RWPE1 (cell line): Measurements from ENCODE around the gene VEGFA.

ENCODE experiments used
- CTCF ChIA-PET: fragments of 350-600 bp; sonication (Branson Sonifier 250); formaldehyde crosslinking; extraction: SDS; loops from one replicate; lab custom pipeline; 2021; lab: Yijun Ruan, JAX
- POLR2A ChIA-PET: fragments of 400-600 bp; formaldehyde crosslinking; extraction: SDS; loops from one replicate; lab custom pipeline; 2020; ENCODE audit warnings: antibody characterized with exemption; ENCODE audit not compliant: low non-redundant PET; lab: Yijun Ruan, JAX
- DNase-seq: peaks from one replicate; pipeline ENCODE4 v3.0.0; 2012; ENCODE audit warnings: low spot score
- H3K27ac ChIP-seq: fragments of 450-650 bp; 2 replicates; pipeline ENCODE4 v1.5.1; 2017
- CTCF ChIP-seq: fragments of 450-650 bp; conservative IDR thresholded peaks from 2 replicates; pipeline ENCODE4 v1.5.1; 2017; ENCODE audit warnings: low read depth, mild to moderate bottlenecking

VEGFA gene

GRCh38 chr6:43740961-43741764, 28.8 kb upstream of the VEGFA start:
- CTCF ChIA-PET = interaction anchor here (0.6 to 1.2 kb wide), 4 partner anchors 12 to 73 kb away, joined by 3 to 5 read pairs (median 4); no protein-coding TSS in a partner anchor
- POLR2A ChIA-PET = no interaction called here

GRCh38 chr6:43741829-43742228, 28.2 kb upstream of the VEGFA start:
- ChIA-PET CTCF (interaction anchor here (0.6 kb wide), 1 partner anchor 11 kb away, joined by 3 read pairs; no protein-coding TSS in a partner anchor), POLR2A (no interaction called here)
- TF ChIP-seq CTCF = no peak
- no peak for DNase-seq
- peak overlapping the region; percentile 14 for H3K27ac ChIP-seq

More at GRCh38 chr6:43740961-43741764, 28.8 kb upstream of the VEGFA start:
- peak overlapping the region; percentile 60 for H3K27ac ChIP-seq
- DNase-seq = no peak
- no peak for TF ChIP-seq CTCF

- no peak for DNase-seq
- ChIA-PET CTCF (interaction anchor here (1.4 kb wide), 1 partner anchor 27 kb away, joined by 9 read pairs; the partner anchor contains the start of gene VEGFA), POLR2A (no interaction called here)
These were observed 27.7 kb upstream of the VEGFA start for GRCh38 chr6:43742285-43742684.

GRCh38 chr6:43742931-43743632, 26.9 kb upstream of the VEGFA start:
- no peak for TF ChIP-seq CTCF
- POLR2A ChIA-PET = no interaction called here
- CTCF ChIA-PET = interaction anchor here (1.1 to 1.4 kb wide), 2 partner anchors 16 to 26 kb away, joined by 6 to 9 read pairs; partner anchors contain the start of gene VEGFA
- DNase-seq = no peak
- H3K27ac ChIP-seq = peak overlapping the region; percentile 14

More at GRCh38 chr6:43742285-43742684, 27.7 kb upstream of the VEGFA start:
- H3K27ac ChIP-seq = peak overlapping the region; percentile 14
- TF ChIP-seq CTCF = no peak

GRCh38 chr6:43743682-43744381, 26.2 kb upstream of the VEGFA start:
- ChIA-PET POLR2A (no interaction called here), CTCF (interaction anchor here (1.1 to 1.4 kb wide), 2 partner anchors 15 to 26 kb away, joined by 6 to 9 read pairs; partner anchors contain the start of gene VEGFA)
- DNase-seq = no peak
- H3K27ac ChIP-seq = no peak overlapping the region
- no peak for TF ChIP-seq CTCF

GRCh38 chr6:43744491-43744890, 25.5 kb upstream of the VEGFA start:
- TF ChIP-seq CTCF = no peak
- H3K27ac ChIP-seq = no peak overlapping the region
- ChIA-PET POLR2A (no interaction called here), CTCF (interaction anchor here (0.6 kb wide), 1 partner anchor 80 kb away, joined by 4 read pairs; no protein-coding TSS in a partner anchor)
- DNase-seq = no peak
